OCI-LY7 (cell line): Measurements from ENCODE around the gene SUN2. TPM values are rescaled to one million over a fixed set of nuclear protein-coding genes. Genes with fewer than 3 reads are reported as not detected.

Experiments used
- BruUV-seq: library from RNA; stranded (reverse); fragments of 400-500 nt; replicated peaks from 2 replicates; lab custom pipeline; 2021; lab: Mats Ljungman, UMichigan
- CTCF ChIA-PET: fragments of 300-600 bp; sonication (Branson Sonifier 250); formaldehyde crosslinking; loops from one replicate; lab custom pipeline; 2022; ENCODE audit warnings: antibody characterized with exemption; ENCODE audit not compliant: unreplicated experiment; lab: Charles Lee
- POLR2A ChIA-PET: fragments of 300-600 bp; sonication (Branson Sonifier 250); formaldehyde crosslinking; loops from one replicate; lab custom pipeline; 2022; ENCODE audit warnings: antibody characterized with exemption; lab: Charles Lee
- DNase-seq: peaks from one replicate; pipeline ENCODE4 v3.0.0-alpha.2; 2015; ENCODE audit warnings: low spot score
- H2AFZ ChIP-seq: fragments of 200-600 bp; sonication (generic), shearing (Covaris generic); 2 replicates; pipeline ENCODE4 v1.6.1; 2014; ENCODE audit warnings: mild to moderate bottlenecking, antibody characterized with exemption, low read length, moderate library complexity
- H3K27ac ChIP-seq: fragments of 200-600 bp; sonication (generic); 2 replicates; pipeline ENCODE4 v1.5.1; 2014; ENCODE audit warnings: mixed run types, low read depth, mild to moderate bottlenecking, moderate library complexity, low read length, inconsistent platforms; ENCODE audit not compliant: poor library complexity, severe bottlenecking
- H3K36me3 ChIP-seq: fragments of 200-600 bp; sonication (generic); 2 replicates; pipeline ENCODE4 v1.6.1; 2014; ENCODE audit warnings: mild to moderate bottlenecking, antibody characterized with exemption, low read length, moderate library complexity, mixed read lengths; ENCODE audit not compliant: insufficient read depth
- H3K4me1 ChIP-seq: fragments of 200-600 bp; sonication (generic); 2 replicates; pipeline ENCODE4 v1.5.1; 2014; ENCODE audit warnings: mild to moderate bottlenecking, low read length; ENCODE audit not compliant: insufficient read depth, poor library complexity, severe bottlenecking
- H3K4me2 ChIP-seq: fragments of 200-600 bp; sonication (generic); 2 replicates; pipeline ENCODE4 v1.6.1; 2014; ENCODE audit warnings: mild to moderate bottlenecking, low read length
- H3K4me3 ChIP-seq: fragments of 200-600 bp; sonication (generic); 2 replicates; pipeline ENCODE4 v1.5.1; 2014; ENCODE audit warnings: mild to moderate bottlenecking, low read depth, low read length; ENCODE audit not compliant: poor library complexity, severe bottlenecking
- H3K79me2 ChIP-seq: fragments of 200-600 bp; sonication (generic); 2 replicates; pipeline ENCODE4 v1.6.1; 2016; ENCODE audit warnings: low read depth, mild to moderate bottlenecking, low read length, moderate library complexity, mixed read lengths; ENCODE audit not compliant: insufficient read depth
- H3K9me2 ChIP-seq: fragments of 200-600 bp; sonication (generic); 2 replicates; pipeline ENCODE4 v1.6.1; 2016; ENCODE audit warnings: mild to moderate bottlenecking, low read length, mixed read lengths; ENCODE audit not compliant: insufficient read depth
- H3K9me3 ChIP-seq: fragments of 200-600 bp; sonication (generic); 2 replicates; pipeline ENCODE4 v1.6.1; 2014; ENCODE audit warnings: mild to moderate bottlenecking, mixed run types, low read length, mixed read lengths
- H4K20me1 ChIP-seq: fragments of 200-600 bp; sonication (generic); 2 replicates; pipeline ENCODE4 v1.6.1; 2014; ENCODE audit warnings: mild to moderate bottlenecking, antibody characterized with exemption, low read length, moderate library complexity, mixed read lengths; ENCODE audit not compliant: insufficient read depth
- CTCF ChIP-seq: fragments of 200-600 bp; sonication (generic); conservative IDR thresholded peaks from 2 replicates; pipeline ENCODE4 v1.5.1; 2014; ENCODE audit warnings: mild to moderate bottlenecking, antibody characterized with exemption, low read length, moderate library complexity, mixed read lengths
- EZH2phosphoT487 ChIP-seq: fragments of 200-600 bp; sonication (generic); IDR thresholded peaks from 2 replicates; pipeline ENCODE4 v1.6.1; 2018; ENCODE audit warnings: low read depth, borderline replicate concordance, mild to moderate bottlenecking, mixed run types, antibody characterized with exemption, low read length, moderate library complexity, mixed read lengths
- intact Hi-C: fragments of 100-400 bp; cut with micrococcal nuclease; formaldehyde crosslinking; loops from one replicate; pipeline ENCODE4 v1.10.0; 2022; ENCODE audit not compliant: unreplicated experiment
- total RNA-seq, 2 experiments: library from RNA; depleted of rRNA in 1 of 2; stranded (reverse); fragments of >200 nt in 1 of 2; shearing (Covaris generic) in 1 of 2; gene quantifications; 2 replicates each; pipeline ENCODE4 v1.2.3, GENCODE V29; 2014 to 2022

The SUN2 gene
- total RNA-seq, 2 experiments from 2014 or later, result 59.1 to 80.2 TPM

GRCh38 chr22:38717244-38717643, 38.6 kb downstream of the SUN2 start:
- no peak overlapping the region for H3K4me2 ChIP-seq
- no peaks in the 10 kb centered on the region for H3K9me2 ChIP-seq
- no peak for DNase-seq
- no TSS peak for BruUV-seq
- POLR2A ChIA-PET, result no interaction called here
- peaks cover 15% of the 10 kb centered on the region for H3K79me2 ChIP-seq
- H3K4me3 ChIP-seq, result no peak overlapping the region
- H3K27ac ChIP-seq, result no peak overlapping the region
- peaks cover 8% of the 10 kb centered on the region; the same call in 1 of the 2 replicates for H4K20me1 ChIP-seq
- CTCF ChIA-PET, result no interaction called here
- TF ChIP-seq CTCF, result no peak
- no peak for TF ChIP-seq EZH2phosphoT487
- intact Hi-C loops, result no loop called here
- peaks cover 52% of the 10 kb centered on the region for H3K36me3 ChIP-seq
- no peaks in the 10 kb centered on the region for H3K9me3 ChIP-seq
- H3K4me1 ChIP-seq, result no peaks in the 10 kb centered on the region
- no peak overlapping the region for H2AFZ ChIP-seq

- TF ChIP-seq CTCF, result no peak
- TF ChIP-seq EZH2phosphoT487, result no peak
- Histone ChIP-seq H3K9me3 (no peaks in the 10 kb centered on the region), H3K36me3 (peaks cover 51% of the 10 kb centered on the region), H4K20me1 (peaks cover 10% of the 10 kb centered on the region; the same call in 1 of the 2 replicates), H2AFZ (no peak overlapping the region), H3K4me2 (no peak overlapping the region), H3K27ac (no peak overlapping the region), H3K9me2 (no peaks in the 10 kb centered on the region), H3K79me2 (peaks cover 19% of the 10 kb centered on the region), H3K4me3 (no peak overlapping the region), H3K4me1 (no peaks in the 10 kb centered on the region)
- intact Hi-C loops, result no loop called here
- CTCF ChIA-PET, result no interaction called here
- POLR2A ChIA-PET, result no interaction called here
- no peak for DNase-seq
- no TSS peak for BruUV-seq
Measured at GRCh38 chr22:38716826-38717225, 39.0 kb downstream of the SUN2 start.

- no peaks in the 10 kb centered on the region for H3K9me2 ChIP-seq
- H3K79me2 ChIP-seq, result peaks cover 25% of the 10 kb centered on the region
- TF ChIP-seq CTCF (no peak), EZH2phosphoT487 (no peak)
- POLR2A ChIA-PET, result no interaction called here
- H4K20me1 ChIP-seq, result peaks cover 10% of the 10 kb centered on the region; the same call in 1 of the 2 replicates
- no peaks in the 10 kb centered on the region for H3K4me1 ChIP-seq
- CTCF ChIA-PET, result no interaction called here
- no TSS peak for BruUV-seq
- no peaks in the 10 kb centered on the region for H3K9me3 ChIP-seq
- H3K4me2 ChIP-seq, result no peak overlapping the region
- no peak overlapping the region for H3K4me3 ChIP-seq
- no peak for DNase-seq
- no peak overlapping the region for H2AFZ ChIP-seq
- peaks cover 49% of the 10 kb centered on the region for H3K36me3 ChIP-seq
- no peak overlapping the region for H3K27ac ChIP-seq
- intact Hi-C loops, result no loop called here
Measured at GRCh38 chr22:38716271-38716670, 39.5 kb downstream of the SUN2 start.
